ENCODE results near the gene MRPL38.

The MRPL38 gene

GRCh38 chr17:75917917-75918445, 13.3 kb upstream of the MRPL38 start:
- no peak for FAIRE-seq

DNA sequence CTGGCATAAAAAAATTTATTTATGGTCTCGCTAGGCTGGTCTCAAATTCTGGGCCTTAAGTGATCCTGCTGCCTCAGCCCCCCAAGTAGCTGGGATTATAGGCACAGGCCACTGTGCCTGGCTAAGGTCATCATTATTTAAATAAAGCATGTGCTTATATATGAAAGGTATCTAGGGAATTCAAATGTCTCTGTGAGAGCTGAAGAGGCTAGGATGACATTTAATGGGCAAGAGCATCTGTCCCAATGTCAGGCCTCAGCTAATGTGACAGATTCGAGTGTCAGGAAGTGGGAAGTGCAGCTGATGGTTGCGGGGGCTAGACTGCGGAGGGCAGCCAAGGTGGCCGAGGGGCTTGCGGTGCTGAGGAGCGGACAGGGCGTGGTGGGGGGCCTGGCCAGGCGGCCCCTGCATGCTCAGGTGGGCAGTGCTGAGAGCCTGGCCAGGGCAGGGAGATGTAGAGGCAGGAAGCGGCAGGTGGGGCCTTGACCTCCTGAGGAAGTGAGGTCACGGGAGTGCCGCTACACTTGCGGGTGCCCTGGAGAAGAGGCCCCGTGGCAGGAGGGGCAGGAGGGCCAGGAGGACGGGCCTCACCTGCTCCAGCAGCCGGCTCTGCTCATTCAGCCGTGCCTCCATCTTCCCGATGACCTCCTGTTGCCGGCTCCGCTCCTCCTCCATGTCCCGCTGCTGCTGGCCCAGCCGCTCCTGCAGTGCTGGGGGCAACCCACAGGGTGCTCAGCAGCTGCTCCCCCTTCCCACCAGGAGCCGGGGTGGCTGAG, 12.6 kb upstream of the MRPL38 start:
- no peak for FAIRE-seq

- no peak for FAIRE-seq
These were observed 10.6 kb upstream of the MRPL38 start for GRCh38 chr17:75915268-75915667.

GRCh38 chr17:75914643-75915267, 10.1 kb upstream of the MRPL38 start:
- FAIRE-seq, result no peak

GRCh38 chr17:75913537-75914210, 9.0 kb upstream of the MRPL38 start:
- no peak for FAIRE-seq

- no peak for FAIRE-seq
These were observed 6.0 kb upstream of the MRPL38 start for GRCh38 chr17:75910699-75911098.

- FAIRE-seq, result no peak
These were observed 5.2 kb upstream of the MRPL38 start for GRCh38 chr17:75909812-75910274.

DNA sequence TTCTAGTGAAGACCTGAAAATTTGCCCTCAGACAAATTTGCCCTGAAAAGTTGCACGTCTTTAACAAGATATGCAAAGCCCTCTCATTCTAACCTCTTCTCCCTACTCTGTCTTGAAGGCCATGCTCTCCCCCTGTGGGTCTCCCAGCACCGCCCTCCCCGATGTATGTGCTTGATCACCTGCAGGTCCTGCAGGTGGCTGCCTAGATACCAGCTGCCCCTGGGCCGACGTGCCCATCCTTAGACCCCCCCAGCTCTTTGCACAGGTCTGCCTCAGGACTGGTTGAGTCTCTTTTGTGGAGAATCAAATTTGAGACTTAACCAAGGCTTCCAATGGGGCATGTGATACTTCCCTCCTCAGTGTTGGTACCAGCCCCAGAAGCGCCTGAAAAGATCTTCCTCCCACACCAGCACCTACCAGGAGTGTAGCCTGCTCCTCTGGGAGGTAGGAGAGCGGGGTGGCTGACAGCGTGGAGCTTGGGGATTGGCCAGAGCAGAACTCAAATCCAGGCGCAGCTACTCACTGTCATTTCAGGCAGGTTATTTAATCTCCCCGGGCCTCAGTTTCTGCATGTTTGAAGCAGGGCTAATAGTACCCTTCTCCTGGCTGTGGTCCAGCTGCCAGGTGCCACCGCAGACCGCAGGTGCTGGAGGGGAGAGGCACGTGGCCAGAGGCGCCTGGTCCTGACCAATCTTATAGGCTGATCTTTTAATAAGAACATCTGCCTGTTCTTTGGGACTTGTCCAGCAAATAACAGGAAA, 4.5 kb upstream of the MRPL38 start:
- no peak for FAIRE-seq

DNA sequence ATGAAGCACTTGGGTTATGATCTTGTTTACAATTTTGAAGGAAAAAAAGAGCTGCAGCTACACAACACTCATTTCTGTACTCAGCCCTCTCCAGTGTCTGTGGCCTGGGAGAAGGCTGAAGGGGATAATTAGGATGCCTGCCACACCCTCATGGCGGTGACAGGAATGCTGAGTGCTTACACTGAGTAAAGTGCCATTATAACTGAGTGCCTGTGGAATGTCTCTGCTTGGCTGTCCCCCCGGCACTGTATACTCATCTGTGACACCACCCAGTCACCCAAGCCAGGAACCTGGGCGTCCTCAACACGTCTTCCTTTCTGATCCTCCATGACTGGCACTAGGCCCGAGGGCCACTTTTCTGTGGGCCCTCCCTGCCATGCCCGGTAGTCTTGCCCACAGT, 3.5 kb upstream of the MRPL38 start:
- FAIRE-seq, result no peak

GRCh38 chr17:75906143-75906884, 1.6 kb upstream of the MRPL38 start:
- no peak for FAIRE-seq

- FAIRE-seq, result no peak
These were observed 2.3 kb downstream of the MRPL38 start for GRCh38 chr17:75902406-75902805.

DNA sequence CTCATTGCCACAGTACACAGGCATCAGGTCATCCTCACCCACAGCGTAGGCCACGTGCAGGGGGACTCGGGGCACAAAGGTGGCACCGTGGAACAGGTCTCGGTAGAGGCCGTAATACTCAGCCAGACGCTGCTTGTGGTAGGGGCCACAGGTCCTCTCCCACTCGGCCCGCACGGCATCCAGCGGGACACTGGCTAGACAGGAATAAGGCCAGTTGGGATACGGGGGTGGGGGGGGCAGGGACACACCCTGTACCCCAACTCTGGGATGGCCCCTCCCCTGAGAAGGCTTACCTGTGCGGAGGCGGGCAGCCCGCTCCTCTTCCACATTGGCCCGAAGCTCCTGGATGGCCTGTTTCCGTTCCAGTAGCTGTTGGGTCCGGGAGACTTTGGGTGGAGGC, 3.0 kb downstream of the MRPL38 start:
- FAIRE-seq, result no peak

DNA sequence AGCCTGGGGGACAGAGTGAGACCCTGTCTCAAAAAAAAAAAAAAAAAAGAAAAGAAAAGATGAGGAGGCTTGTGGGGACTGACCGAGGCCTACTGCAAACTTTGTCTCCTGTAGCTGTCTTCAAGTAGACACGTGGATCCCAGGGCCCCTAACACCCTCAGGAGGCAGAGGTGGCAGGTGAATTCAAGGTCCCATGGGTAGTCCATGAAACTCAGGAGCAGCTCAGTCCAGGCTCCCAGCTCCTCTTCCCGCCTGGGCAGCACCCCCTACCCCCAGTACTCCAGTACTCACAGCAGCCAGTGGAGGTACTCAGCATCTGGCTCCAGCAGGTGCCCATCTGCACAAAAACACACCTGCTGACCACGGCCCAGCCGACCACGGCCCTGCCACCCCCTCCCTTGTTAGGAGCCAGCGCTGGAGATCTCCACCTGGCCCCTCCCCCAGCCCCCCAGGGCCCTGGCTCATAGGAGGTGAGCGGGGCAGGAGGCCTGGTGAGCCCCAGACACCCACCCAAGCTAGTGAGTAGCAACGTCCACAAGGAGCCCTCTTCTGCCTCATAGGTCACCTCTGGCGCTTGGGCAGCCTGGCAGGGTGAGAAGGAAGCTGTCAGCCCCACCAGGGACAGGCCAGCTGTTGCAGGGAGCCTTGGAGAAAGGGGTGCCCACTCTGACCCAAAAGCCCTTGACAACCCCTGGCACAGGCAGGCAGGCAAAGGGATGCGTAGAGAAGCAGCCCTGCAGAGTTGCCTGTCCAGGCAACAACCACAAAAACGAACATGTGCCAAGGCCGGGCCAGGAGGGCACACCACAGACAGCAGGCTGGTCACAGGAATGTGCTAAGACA, 3.8 kb downstream of the MRPL38 start:
- FAIRE-seq, result no peak

- FAIRE-seq, result no peak
These were observed 4.8 kb downstream of the MRPL38 start for GRCh38 chr17:75899767-75900468.

DNA sequence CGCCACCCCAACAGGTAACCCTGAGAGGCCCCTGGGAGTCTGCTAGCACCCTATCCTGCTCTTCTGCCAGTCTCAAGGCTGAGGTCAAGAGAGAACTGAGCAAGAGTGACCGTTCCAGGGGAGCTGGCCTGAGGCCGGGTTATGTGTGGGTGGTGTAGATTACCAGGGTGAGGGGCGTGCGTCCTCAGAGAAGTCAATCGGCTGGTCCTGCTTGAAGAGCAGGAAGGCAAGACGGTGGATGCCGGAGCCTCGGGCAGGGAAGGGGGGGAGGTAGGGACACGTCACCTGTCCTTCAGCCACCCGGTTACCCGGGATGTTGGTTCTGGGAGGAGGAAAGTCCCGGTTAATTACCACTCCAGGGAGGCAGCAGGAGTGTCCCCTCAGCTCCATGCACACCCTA, 5.3 kb downstream of the MRPL38 start:
- FAIRE-seq, result no peak

- FAIRE-seq, result no peak
These were observed 5.9 kb downstream of the MRPL38 start for GRCh38 chr17:75898791-75899190.

DNA sequence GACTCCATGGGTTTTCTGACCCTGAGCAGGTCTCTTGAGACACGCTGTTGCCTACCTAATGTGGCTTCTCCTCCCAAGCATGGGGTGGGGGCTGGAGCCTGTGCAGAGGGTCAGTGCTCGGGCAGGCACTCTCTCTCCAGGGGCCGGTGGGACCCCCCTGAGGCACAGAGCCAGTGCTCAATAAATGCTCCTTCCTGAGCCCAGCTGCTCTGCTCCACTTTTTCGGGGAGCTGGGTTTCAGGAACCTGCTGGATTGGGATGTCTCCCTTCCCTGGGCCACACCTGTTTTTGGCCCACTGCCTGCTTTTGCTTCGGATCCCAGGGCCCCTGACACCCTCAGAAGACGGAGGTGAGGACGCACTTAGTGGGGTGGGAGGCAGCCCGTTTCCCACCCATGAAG, 6.6 kb downstream of the MRPL38 start:
- no peak for FAIRE-seq

DNA sequence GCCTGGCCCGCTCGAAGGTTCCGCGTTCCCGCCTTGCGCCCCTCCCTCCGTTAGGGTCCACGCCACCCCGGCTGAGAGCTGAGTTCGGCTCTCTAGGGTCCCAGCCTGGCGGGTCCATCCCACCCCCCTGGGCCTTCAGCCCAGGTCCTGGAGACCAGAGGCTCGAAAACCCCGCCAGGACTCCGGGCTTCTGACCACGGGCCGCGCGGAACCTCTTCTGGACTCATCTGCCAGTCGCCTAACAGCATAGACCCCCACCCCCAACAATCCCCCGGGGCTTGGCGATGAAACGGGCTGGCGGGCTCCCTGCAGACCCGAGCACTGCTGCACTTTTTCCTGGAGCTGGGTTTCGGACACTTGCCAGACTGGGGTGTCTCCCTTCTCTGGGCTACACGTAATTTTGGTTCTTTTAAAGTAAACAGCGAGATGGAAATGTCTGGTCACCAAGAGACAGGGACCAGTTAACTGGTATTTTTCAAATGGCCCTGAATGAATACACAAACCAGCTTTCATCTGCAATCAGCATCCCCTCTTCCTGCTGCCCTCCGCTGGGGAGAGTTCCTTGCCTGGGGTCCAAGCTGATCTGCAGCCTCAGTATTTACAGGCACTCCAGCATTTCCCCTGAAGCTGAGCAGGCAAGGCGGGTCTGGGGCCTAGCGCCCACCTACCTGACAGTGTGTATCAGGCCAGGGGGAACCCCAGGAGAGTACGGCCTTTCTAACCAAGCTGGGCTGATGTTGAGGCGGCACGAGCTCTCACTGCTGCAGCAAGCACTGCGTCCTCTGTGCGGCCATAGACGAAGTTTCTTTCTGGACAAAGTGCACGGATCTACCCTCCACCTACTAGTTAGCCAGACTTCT, 7.3 kb downstream of the MRPL38 start:
- no peak for FAIRE-seq

- FAIRE-seq, result no peak
These were observed 8.1 kb downstream of the MRPL38 start, which contains the start of gene TRIM65 for GRCh38 chr17:75896415-75897159. TRIM65 (minus strand) TSS chr17:75896951; CDS start chr17:75896937, 14 bp downstream.
